HG02852 (cell line): ENCODE data around the gene KLHL18.
"Not testable (repeated sequence)": the region's sequence is repeated elsewhere in the genome, so short reads cannot be mapped to it uniquely, and the experiment has no call there.

Experiments
- ATAC-seq: cut with Tn5 transposase; IDR thresholded peaks from one replicate; pipeline ENCODE4 v1.9.1; 2021; ENCODE audit warnings: mild to moderate bottlenecking, moderate library complexity; ENCODE audit not compliant: unreplicated experiment

Gene KLHL18

DNA sequence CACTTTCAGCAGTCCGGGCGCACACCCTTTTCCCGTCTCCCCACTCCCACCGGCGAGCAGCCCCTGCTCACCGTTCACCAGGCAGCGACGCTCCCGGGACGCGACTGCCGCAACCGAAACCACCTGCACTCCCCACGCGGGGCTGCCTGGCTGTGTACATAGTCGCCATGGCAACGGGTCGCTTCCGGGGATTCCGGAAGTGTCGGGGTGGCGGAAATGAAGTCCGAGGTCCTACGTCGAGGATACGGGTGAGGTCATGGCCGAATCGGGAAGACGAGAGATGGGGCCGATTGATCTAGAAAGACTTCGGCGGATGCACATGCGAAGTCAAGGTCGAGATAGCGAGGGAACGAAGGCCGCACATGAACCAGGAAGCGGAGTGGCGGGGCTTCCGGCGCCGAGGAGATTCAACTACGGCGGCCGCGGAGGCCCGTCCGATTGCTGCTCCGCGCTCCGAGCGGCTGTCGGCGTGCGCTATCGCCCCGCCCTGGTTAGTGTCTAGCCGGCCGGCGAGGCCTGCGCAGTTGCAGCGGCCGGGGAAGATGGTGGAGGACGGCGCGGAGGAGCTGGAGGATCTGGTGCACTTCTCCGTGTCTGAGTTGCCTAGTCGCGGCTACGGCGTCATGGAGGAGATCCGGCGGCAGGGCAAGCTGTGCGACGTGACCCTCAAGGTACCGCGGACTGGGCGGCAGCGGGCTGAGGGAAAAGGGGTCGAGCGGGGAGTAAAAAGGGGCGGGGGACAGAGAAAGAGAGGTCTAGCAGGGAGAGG lies at the start of gene KLHL18, which contains the start of gene KIF9:
Gene KLHL18 (plus strand): TSS at position 521 of the 769 bp plus-strand sequence. CDS start 22 bp downstream, at position 543.
Gene KIF9 (minus strand): TSS at position 376 of the 769 bp plus-strand sequence. CDS start 5,425 bp downstream, outside the sequence.
- ATAC-seq: peak; percentile 85

DNA sequence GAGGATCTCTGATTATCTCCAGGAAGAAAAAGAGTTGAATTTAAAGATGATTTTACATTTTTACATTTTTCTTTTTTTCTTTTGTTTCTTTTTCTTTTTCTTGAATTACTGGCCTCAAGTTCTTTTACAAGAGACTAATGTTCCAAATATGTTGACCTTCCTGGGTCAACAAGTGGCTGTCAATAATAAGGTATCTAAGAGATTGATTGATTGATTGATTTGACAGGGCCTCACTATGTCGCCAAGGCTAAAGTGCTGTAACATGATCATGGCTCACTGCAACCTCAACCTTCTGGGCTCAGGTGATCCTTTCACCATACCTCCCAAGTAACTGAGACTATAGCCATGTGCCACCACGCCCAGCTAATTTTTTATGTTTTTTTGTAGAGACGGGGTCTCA lies 44.7 kb upstream of the KLHL18 start:
- ATAC-seq: no peak

DNA sequence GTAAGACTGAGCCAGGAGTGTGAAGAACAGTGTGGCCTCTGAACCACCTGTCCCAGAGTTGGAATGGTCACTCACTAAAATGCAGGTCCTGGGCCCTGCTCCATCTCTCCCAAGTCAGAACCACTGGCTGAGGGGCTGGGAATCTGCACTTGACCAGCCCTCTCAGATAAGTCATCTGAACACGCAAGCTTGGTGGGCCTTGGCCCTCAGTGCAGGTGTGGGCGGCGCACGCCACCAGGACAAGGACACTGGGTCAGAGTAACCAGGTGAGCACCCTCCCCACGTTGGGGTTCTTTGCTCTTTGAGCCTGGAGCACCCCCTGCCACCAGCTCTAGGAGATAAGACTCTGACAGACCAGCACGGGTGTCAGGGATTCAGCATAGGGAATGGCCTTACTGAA lies 42.8 kb upstream of the KLHL18 start:
- ATAC-seq: no peak

DNA sequence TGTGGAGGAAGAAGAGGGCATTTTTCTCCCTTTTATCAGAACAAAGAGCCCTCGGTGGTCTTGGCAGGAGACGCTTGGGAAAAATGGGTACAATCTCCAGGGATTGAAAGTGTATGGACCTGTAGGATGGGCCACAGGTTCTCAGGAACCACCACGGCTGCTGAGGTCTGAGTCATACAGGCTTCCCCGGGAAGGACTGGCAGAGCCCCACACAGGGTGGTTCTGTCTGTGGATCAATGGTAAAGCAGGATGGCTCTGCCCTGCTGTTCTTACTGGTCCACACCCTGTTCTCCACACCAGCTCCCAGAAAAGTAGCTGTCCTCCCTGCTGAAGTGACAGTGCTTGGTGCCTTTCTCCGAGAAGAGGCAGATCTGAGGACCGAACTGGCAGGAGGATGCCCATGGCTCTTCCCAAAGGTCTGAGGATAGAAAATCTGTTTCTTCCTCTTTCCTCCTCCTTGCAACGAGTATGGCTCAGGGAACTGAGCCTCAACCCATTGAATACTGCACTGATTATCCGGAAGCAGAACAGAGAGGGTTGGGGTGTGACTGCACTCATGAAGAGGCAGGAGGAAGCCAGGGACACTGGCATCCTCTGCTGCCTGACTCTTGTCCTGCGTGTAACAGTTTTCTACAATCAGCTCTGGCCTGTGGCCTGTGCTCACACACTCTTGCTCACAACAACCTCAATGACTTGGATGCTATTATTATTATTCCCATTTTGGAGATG lies 39.2 kb upstream of the KLHL18 start:
- ATAC-seq: no peak

DNA sequence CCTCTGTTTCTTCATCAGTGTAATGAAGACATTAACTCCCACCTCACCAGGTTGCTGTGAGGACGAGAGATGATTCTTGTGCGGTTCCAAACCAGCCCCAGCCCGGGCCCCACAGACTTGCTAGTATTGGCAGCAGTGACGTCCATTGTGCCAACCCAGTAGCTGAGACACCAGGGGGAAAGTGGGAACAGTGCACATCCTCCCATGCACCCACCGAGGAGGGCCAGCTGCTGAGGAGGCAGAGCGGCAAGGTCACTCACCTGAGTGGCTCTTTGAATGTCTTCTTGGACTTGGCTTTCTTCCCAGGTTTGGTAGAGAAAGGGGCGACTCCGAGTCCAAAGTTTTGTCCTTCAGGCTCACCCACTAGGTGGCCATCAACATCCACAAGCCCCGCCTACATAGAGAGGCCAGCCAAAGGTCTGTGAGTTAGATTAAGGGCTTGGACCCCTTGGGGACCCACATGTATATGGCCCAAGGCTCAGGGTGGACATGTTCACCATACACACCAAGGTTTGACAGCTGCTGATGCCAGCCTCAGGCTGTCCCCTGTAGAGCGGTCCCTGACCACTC lies 38.1 kb upstream of the KLHL18 start:
- ATAC-seq: no peak

DNA sequence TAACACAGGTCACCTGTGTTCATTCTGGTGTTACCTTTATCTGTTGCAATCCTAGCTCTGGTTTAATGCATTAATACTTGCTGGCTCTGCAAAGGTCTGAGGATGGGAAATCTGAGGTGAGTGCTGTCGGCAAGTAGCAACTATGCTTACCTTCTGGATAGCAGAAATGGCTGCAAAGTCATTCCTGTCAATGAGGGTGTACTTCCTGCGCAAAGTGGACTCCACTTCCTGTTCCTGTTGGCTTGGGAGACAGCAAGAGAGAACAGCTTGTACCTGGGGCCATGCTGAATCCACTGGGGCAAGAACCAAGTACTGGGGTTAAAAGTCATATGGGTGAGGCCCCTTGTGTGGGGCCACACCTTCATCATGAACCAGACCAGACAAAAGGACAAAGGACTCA lies 37.5 kb upstream of the KLHL18 start:
- ATAC-seq: no peak

DNA sequence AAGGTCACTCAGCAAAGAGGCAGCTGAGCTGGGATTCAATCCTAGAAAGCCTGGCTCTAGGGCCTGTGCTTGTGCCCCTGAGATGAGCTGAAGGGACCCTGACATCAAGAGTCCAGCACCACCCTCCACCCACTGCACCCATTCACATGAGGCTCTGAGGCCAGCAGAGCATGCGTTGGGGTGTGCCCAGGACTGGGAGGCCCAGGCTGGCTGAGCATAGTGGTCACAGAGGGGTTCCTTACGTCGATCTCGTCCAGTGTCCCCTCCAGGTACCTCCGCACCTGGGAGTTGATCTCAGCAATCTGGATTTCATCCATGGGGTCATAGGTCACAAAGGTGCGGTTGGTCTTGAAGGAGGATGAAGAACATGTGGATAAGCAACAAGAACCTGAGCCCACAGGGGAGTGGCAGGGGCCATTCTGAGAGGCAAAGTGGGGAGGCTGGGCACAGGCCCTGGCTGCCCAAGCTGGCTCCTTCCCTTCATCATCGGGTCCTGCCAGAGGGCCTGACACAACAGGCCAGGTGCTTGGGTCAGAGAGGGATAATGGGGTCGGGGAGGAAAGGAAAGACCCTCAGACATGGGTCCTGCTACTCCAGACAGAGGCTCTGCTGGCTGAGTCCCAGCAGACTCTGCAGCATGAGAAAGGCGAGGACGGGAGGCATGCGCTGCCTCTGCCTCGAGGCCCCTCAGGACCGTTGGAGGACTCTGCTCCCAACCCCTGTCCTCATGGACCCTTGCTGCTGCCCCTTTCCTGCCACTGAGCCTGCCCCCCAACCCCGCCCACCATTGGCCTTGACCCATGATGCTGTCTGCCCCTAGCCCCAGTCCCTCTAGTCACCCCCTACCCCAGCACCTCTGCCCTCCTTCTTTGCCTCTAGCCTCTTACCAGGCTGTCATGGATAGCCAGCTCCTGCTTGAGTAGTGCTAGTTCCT lies 35.3 kb upstream of the KLHL18 start:
- no peak for ATAC-seq

DNA sequence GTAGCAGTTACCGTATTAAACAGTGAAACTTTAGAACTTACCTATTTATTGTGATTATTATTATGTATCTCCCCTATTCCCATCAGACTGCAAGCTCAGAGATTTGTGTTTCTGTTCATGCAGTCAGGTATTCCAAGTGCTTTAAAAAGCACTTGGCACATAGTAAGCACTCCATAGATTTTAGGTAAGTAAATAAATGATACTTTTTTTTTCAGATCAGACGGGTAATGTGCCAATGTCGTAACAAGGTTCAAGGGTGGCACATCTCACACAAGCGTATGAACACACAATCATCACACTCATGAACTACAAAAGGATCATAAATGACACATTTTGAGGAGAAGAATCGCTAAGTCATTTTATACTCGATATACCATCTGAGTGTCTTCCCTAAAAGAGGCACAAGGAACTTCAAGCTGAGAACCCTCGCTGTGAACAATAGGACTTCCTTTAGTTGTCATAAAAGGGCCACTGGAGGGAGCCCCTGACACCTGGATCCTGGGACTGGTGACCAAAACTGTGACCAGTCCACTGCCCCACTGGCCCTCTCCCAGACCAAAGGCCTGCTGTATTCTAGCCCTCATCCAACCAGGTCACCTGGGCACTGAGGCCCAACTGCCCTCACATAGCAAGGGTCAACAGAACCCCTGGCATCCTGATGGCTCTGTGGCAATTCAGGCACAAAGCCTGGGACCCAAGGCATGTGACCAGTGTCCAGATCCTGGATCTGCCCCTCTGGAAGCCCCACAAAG lies 32.3 kb upstream of the KLHL18 start:
- no peak for ATAC-seq

DNA sequence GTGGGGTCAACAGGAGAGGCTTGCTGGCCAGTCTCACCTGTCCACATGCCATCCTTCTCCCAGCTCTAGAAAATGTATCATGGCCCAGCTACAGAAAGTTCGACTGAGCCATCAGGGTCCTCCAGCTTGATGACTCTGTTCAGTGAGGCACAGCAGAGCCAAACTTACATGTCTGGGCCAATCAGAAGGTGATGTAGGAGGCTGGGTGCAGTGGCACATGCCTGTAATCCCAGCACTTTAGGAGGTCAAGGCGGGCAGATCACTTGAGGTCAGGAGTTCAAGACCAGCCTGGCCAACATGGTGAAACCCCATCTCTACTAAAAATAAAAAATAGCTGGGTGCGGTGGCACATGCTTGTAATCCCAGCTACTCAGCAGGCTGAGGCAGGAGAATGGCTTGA lies 31.7 kb upstream of the KLHL18 start:
- ATAC-seq: not testable (repeated sequence)

DNA sequence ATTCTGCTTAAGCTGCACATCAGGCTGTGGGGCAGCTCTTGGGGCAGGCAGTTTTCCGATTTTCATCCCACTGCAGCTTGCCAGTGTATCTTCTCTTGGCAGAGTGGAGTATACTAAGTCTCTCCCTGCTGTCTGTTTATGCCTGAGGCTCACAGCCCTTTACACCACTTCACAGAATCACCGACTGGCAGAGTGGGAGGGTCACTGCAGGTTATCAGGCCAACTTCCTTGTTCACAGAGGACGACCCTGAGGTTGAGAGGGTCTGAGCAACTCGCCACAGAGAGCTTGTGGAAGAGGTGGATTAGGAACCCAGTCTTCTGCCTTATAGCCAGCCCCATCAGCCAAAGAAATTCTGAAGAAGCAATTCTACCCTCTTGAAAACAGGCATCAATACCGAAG lies 31.1 kb upstream of the KLHL18 start:
- no peak for ATAC-seq

DNA sequence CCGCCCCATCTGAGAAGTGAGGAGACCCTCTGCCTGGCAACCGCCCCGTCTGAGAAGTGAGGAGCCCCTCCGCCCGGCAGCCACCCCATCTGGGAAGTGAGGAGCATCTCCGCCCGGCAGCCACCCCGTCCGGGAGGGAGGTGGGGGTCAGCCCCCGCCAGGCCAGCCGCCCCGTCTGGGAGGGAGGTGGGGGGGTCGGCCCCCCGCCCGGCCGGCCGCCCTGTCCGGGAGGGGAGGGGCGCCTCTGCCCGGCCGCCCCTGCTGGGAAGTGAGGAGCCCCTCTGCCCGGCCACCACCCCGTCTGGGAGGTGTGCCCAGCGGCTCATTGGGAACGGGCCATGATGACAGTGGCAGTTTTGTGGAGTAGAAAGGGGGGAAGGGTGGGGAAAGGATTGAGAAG lies 26.4 kb upstream of the KLHL18 start:
- not testable (repeated sequence) for ATAC-seq

DNA sequence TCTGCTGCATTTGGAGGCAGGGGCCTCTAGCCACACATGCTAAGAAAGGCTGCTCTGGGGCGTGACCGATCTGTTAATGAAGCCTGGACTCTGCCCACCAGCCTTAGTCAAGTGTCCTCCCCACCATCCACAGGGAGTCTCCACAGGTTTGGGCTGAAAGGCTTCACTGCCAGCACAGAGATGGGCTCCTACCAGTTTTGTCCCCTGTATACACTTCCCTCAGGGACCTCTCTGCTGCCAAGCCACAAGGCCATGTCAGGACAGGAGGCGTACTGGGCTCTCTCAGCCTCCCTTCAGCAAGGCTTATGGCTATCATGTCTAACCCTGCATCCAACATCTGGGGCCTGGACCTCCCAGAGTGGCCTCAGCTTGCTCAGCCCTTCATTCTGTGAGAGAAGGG lies 23.6 kb upstream of the KLHL18 start:
- no peak for ATAC-seq

DNA sequence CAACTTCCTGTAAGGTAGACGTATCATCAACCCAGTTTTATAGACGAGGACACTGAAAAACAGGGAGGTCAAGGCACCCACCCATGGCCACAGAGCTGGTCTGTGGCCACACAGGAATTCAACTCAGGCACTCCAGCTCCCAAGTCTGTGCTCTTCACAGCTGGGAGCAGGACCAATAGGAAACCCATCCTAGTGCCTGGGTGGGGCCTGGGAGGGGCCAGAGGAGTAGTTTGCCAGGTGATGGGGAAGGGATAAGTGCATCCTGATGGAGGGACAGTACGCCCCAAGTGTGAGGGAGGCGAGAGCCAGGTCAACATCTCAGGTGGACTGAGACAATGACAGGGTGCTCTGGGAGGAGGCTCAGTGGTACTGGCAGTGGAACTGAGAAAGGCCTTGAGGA lies 22.1 kb upstream of the KLHL18 start:
- no peak for ATAC-seq

DNA sequence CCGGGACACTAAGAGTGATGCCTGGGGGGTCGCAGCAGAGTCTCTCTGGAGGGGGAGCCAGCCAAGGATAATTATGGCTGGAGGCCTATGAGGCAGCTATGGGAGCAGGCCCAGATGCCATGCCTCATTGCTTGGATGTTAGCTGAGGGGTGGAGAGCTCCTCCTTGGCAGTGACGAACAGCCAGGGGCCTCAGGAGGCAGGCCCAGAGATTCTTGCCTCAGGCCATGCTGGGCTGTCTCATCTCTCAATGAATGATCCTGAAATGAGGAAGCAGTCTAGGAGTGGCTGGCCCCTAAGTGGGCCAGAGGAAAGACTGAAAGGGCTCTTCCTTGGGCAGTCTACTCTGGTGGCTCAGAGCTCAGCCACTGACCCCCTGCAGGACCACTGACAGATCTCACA lies 21.4 kb upstream of the KLHL18 start:
- ATAC-seq: no peak

DNA sequence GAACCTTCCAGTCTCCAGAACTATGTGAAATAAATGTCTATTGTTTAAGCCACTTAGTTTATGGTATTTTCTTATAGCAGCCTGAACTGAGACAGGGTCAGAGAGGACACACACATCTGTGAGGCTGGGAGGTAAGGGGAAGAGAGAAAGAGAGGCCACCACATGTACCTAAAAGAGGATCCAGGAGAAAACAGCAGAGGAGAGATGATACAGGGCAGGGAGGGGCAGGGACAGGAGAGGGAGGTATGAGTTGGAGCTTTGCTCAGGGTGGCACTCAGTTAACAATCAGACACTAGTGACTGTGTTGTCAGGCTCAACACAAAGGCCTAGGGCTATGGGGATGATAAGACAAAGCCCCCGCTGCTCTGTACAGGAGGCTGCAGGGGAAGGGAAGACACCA lies 17.7 kb upstream of the KLHL18 start:
- no peak for ATAC-seq

DNA sequence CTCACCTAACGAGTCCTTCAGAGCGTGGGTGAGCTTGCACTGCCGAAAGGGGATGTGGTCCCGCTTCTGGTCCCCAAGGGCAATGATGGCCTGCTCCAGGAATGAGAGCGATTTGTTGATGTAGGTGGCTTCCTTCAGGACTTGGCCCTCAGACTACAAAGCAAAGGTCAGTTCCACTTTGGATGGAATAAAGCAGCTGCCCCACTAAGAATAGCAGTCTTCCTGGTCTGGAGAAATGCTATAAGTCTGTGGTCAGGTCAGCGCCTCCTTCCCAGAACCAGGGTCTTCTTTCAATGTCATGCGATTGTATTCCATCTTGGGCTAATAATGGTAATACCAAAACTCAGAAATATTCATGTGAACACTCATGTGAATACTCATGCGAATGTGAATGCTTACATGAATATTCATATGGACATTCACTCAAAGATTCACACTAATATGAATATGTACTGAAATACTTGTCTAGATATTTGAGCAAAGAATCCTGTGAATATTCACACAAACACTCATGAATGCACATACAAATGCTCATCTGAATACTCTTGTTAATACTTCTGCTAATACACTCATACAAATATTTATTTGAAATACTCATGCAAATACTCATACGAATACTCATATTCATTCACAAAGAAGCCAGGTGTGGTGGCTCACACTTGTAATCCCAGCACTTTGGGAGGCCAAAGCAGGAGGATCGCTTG lies 16.9 kb upstream of the KLHL18 start:
- no peak for ATAC-seq

DNA sequence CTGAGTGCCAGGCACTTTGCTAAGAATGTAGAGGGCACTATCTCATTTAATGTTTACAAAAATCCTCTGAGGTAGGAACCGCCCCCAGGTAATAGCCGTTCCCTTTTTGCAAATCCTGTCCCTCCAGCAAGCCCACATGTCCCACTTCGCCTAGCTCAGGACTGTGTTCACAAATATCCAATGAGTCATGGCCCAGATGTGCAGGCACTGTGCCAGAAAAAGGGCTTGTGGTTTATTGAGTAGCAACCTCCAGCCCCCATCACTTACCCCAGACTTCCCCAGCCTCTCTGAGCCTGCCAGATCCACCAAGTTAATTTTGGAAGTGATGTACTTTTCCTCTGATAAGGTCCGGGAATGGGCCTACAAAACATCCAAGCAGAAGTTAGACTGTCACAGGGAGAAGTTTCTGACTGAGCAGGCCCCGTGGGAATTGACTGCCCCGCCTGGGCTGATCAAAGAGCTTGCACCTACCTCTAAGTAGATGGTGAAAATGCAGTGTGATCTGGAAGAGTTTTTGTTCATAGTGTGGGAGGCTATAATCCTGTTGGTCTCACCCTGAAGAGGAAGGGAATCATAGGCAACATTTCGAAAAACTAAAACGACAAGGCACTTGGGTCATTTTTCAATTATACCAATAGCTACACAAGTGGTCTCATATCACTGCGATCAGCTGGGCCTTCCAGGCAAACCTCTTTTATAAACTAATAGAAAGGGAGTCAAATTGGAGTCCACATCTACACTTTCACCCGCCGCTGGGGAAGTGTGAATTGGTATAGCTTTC lies 15.8 kb upstream of the KLHL18 start:
- ATAC-seq: no peak

DNA sequence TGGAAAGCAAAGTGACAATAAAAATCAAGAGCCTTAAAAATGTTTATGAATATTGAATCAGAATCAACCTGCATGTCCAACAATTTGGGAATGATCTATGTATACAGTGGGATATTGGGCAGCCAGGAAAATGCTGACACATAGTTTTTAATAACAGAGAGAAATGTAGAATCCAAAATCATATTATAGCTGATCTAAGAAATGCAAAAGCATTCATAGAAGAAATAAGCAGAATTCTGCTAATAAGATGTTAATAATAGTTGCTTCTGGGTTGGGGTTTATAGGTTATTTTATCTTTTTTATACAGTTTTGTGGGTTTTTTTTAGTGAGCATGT lies 15.3 kb upstream of the KLHL18 start:
- no peak for ATAC-seq

DNA sequence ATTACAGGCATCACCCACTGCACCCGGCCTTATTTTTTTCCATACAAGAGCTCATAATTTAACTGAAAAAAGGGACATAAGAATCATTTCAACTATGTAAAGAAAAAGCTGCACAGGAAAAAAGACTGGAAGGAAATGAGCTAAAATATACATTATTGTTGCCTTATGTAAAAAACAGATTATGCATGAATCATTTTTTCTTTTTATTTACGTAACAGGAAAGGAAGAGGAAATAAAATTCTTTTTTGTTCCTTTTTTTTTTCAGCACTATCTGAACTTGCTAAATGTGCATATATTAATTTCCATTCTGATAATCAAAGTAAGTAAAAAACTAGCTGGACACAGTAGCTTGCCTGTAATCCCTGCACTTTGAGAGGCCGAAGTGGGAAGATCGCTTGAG lies 12.2 kb upstream of the KLHL18 start:
- ATAC-seq: no peak
